ENCODE results near the gene FRMD4B.

The FRMD4B gene

DNA sequence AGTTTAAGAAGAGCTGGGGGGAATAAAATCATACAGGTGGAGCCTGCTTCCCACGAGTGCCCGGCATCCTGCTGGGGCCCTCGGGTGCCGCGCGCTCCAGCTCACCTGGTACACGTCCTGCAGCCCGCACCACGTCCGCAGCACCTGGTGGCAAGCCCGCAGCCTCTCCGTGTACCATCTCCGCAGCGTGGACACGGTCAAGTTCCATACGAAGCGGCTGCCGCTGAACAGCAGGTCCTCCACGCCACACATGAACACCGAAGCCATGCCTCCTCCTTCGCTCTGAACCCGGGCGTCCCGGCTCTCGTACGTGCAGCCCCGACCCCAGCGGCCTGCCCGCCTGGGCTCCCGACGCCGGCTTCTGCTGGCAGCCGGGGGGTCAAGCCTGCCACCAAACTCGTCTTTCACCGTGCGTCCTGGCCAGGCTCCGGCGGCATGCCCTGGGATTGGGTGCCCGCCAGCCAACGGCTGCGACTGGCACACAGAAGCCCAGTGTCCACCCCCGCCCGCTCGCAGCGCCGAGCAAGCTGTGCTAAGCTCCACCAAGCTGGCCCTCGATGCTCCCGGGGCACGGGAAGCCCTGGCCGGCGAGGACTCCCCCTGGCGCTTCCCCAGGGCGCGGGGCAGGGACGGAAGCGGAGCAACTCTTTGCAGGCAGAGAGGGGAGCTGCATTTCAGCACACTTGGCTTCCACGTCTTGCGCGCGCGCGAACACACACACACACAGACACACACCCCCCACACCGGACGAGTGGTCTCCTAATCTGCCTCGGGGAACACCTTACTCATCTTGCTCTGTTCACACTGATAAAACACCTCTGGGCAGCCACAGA, at the start of gene FRMD4B:
Gene FRMD4B, minus strand, starts transcription at position 366 of the 833 bp plus-strand sequence. Its CDS starts 99 bp downstream, at position 267.
- Histone ChIP-seq H3K9me3 (ENCODE audit: control insufficient read depth, low read depth, low read length) (no peaks in the 10 kb centered on the region), H3K4me3 (ENCODE audit: low read length) (peak within 1 kb of the TSS; percentile 59), H3K4me1 (ENCODE audit: control insufficient read depth, low read depth, low read length) (peaks cover 10% of the 10 kb centered on the region), H3K36me3 (ENCODE audit: control insufficient read depth, low read depth, low read length) (no peaks in the 10 kb centered on the region), H3K9ac (ENCODE audit: low read length) (no peak within 1 kb of the TSS), H3K27ac (ENCODE audit: low read length) (no peak within 1 kb of the TSS), H3K27me3 (ENCODE audit: control insufficient read depth, insufficient read depth, low read length) (peaks cover 41% of the 10 kb centered on the region)

DNA sequence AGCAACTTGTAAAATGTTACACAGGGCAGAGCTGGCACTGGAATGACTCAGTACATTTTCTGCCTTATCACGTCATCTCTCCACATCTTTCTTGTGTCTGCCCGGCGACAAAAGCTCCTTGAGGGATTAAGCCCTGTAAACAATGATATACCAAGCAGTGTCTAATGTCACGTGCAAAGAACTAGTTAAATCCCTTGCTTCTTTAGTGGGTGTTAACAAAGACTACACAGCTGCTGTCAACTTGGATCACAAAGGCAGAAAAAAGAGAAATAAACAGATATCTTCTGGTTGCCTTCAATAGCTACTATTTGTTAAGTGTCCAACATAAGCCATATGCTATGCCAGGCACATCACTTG, 48.1 kb upstream of the FRMD4B start:
- no peaks in the 10 kb centered on the region for H3K9me3 ChIP-seq (ENCODE audit: control insufficient read depth, low read depth, low read length)
- H3K4me1 ChIP-seq (ENCODE audit: control insufficient read depth, low read depth, low read length) = no peaks in the 10 kb centered on the region
- H3K27me3 ChIP-seq (ENCODE audit: control insufficient read depth, insufficient read depth, low read length) = no peaks in the 10 kb centered on the region
- no peak overlapping the region for H3K27ac ChIP-seq (ENCODE audit: low read length)
- no peak overlapping the region for H3K4me3 ChIP-seq (ENCODE audit: low read length)
- no peak overlapping the region for H3K9ac ChIP-seq (ENCODE audit: low read length)
- H3K36me3 ChIP-seq (ENCODE audit: control insufficient read depth, low read depth, low read length) = no peaks in the 10 kb centered on the region

DNA sequence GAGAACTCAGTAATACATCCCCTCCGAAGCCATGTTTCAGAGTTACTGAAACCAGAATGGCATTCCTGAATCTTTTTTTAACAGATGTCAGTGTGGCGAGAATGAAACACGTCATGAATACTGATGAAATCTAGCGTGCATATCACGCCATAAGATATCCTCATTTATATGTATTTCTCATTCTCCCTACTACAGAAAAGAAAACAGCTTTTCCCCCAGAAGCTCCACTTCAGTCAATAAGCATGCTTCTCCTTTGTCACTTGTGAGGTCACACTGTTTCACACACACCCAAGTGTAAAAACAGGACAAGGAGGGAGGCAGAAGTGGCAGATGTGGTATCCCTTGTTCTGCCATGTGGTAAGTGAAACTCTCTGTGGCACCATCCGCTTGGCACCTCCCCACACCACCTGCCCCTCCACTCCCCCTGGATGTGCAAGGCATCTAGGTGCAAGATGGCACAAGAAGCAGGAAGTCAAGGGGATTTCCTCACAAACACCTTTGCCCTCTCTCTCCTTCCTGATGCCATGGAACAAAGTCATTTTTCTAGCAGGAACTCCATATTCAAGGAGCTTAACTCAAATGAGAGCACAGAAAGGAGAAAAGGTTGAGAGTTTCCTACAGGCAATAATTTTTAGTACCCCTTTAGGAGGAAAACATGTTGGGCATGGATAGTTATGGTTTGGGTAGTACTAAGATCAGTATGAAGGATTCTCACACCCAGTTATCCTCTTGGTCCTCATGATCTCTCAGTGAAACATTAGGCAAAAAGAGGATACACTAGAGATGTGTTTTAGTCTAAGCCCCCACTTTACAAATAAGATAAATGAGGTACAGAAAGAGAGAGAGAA, 47.5 kb upstream of the FRMD4B start:
- no peak overlapping the region for H3K27ac ChIP-seq (ENCODE audit: low read length)
- no peaks in the 10 kb centered on the region for H3K4me1 ChIP-seq (ENCODE audit: control insufficient read depth, low read depth, low read length)
- H3K27me3 ChIP-seq (ENCODE audit: control insufficient read depth, insufficient read depth, low read length) = no peaks in the 10 kb centered on the region
- H3K4me3 ChIP-seq (ENCODE audit: low read length) = no peak overlapping the region
- no peaks in the 10 kb centered on the region for H3K36me3 ChIP-seq (ENCODE audit: control insufficient read depth, low read depth, low read length)
- no peaks in the 10 kb centered on the region for H3K9me3 ChIP-seq (ENCODE audit: control insufficient read depth, low read depth, low read length)
- H3K9ac ChIP-seq (ENCODE audit: low read length) = no peak overlapping the region

DNA sequence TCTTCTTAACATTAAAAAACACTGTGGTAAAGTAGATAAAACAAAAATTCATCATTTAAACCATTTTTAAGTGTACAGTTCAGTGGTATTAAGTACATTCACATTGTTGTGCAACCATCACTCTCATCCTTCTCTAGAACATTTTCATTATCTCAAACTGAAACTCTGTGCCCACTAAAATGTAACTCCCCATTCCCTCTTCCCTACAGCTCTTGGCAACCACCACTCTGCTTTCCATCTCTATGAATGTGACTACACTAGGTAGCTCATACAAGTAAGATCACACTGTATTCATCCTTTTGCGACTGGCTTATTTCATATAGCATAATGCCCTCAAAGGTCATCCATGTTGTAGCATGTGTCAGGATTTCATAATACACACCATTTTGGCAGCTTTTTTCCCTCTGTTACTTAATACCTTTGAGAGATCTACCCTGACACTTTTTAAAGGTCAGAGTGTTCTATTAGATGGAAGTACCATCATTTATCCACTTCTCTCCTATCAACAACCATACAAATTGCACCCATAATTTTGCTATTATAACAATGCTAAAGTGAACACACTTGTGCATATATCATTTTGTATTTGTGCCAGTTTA, 42.9 kb upstream of the FRMD4B start:
- Histone ChIP-seq H3K9me3 (ENCODE audit: control insufficient read depth, low read depth, low read length) (no peaks in the 10 kb centered on the region), H3K4me1 (ENCODE audit: control insufficient read depth, low read depth, low read length) (no peaks in the 10 kb centered on the region), H3K27ac (ENCODE audit: low read length) (no peak overlapping the region), H3K4me3 (ENCODE audit: low read length) (no peak overlapping the region), H3K27me3 (ENCODE audit: control insufficient read depth, insufficient read depth, low read length) (no peaks in the 10 kb centered on the region), H3K9ac (ENCODE audit: low read length) (no peak overlapping the region), H3K36me3 (ENCODE audit: control insufficient read depth, low read depth, low read length) (no peaks in the 10 kb centered on the region)

DNA sequence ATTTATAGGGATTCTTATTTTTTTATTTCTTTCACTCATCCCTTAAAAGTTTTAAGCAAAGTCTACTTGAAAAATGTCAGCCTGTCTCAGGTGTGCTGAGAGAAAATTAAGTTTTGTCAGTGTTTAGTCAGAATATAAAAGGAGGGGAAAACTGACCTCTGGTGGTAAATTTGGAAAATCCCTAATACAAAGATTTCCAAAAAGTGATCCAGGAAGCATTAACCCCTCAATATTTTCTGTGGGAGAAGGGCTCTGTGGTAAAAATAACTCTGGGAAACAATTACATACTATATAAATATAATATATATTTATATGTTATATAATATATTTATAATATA, 41.0 kb upstream of the FRMD4B start:
- Histone ChIP-seq H3K4me1 (ENCODE audit: control insufficient read depth, low read depth, low read length) (no peaks in the 10 kb centered on the region), H3K4me3 (ENCODE audit: low read length) (no peak overlapping the region), H3K9me3 (ENCODE audit: control insufficient read depth, low read depth, low read length) (no peaks in the 10 kb centered on the region), H3K9ac (ENCODE audit: low read length) (no peak overlapping the region), H3K27ac (ENCODE audit: low read length) (no peak overlapping the region), H3K27me3 (ENCODE audit: control insufficient read depth, insufficient read depth, low read length) (no peaks in the 10 kb centered on the region), H3K36me3 (ENCODE audit: control insufficient read depth, low read depth, low read length) (no peaks in the 10 kb centered on the region)

- H3K27me3 ChIP-seq (ENCODE audit: control insufficient read depth, insufficient read depth, low read length) = no peaks in the 10 kb centered on the region
- no peaks in the 10 kb centered on the region for H3K9me3 ChIP-seq (ENCODE audit: control insufficient read depth, low read depth, low read length)
- no peak overlapping the region for H3K4me3 ChIP-seq (ENCODE audit: low read length)
- no peak overlapping the region for H3K9ac ChIP-seq (ENCODE audit: low read length)
- H3K27ac ChIP-seq (ENCODE audit: low read length) = no peak overlapping the region
- H3K4me1 ChIP-seq (ENCODE audit: control insufficient read depth, low read depth, low read length) = no peaks in the 10 kb centered on the region
- no peaks in the 10 kb centered on the region for H3K36me3 ChIP-seq (ENCODE audit: control insufficient read depth, low read depth, low read length)
Measured at GRCh38 chr3:69426291-69426966, 40.5 kb upstream of the FRMD4B start.

DNA sequence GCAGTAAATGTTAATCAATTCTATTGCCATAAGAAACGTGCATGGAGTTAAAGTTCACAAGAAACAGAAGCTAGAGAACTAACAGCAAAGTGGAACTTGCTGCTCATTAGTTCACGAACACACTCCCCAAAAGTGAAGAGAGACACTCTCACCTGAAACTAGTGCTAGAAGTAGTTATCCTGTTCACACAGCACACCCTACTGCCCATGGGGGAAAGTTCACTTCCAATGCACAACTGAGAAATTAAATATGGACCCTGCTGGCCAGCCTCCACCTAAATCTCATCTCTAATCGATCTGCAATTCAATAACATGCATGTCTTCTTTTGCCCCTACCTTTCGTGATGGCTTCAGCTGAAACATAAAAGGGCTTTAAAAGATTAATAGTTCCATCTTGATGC, 39.4 kb upstream of the FRMD4B start:
- H3K36me3 ChIP-seq (ENCODE audit: control insufficient read depth, low read depth, low read length) = no peaks in the 10 kb centered on the region
- H3K9me3 ChIP-seq (ENCODE audit: control insufficient read depth, low read depth, low read length) = no peaks in the 10 kb centered on the region
- no peaks in the 10 kb centered on the region for H3K4me1 ChIP-seq (ENCODE audit: control insufficient read depth, low read depth, low read length)
- H3K27ac ChIP-seq (ENCODE audit: low read length) = no peak overlapping the region
- no peak overlapping the region for H3K9ac ChIP-seq (ENCODE audit: low read length)
- no peaks in the 10 kb centered on the region for H3K27me3 ChIP-seq (ENCODE audit: control insufficient read depth, insufficient read depth, low read length)
- H3K4me3 ChIP-seq (ENCODE audit: low read length) = no peak overlapping the region

DNA sequence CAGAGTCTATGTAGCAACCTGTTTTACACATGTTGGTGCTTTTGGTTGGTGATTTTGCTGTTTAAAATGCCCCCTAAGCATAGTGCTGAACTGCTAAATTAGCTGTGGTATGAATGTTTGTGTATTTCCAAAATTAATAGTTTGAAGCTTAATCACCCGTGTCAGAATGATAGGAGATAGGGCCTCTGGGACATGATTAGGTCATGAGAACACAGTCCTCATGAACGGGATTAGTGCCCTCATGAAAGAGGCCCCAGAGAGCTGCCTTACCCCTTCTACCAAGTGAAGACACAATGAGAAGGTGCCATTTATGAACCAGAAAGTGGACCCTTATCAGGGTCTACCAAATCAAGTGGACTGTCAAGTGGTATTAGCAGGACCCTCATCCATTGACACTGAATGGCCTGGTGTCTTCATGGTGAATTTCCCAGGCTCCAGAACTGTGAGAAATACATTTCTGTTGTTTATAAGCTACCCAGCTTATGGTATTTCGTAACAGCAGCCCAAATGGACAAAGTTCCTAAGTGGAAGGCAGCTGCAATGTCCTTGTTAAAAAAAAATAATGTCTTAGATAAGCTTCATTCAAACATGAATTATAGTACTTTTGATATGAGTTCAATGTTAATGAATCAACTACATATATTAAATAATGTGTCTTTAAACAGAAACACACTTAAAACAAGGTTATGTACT, 37.7 kb upstream of the FRMD4B start:
- H3K4me1 ChIP-seq (ENCODE audit: control insufficient read depth, low read depth, low read length) = no peaks in the 10 kb centered on the region
- H3K36me3 ChIP-seq (ENCODE audit: control insufficient read depth, low read depth, low read length) = no peaks in the 10 kb centered on the region
- H3K27ac ChIP-seq (ENCODE audit: low read length) = no peak overlapping the region
- H3K9ac ChIP-seq (ENCODE audit: low read length) = no peak overlapping the region
- H3K4me3 ChIP-seq (ENCODE audit: low read length) = no peak overlapping the region
- no peaks in the 10 kb centered on the region for H3K9me3 ChIP-seq (ENCODE audit: control insufficient read depth, low read depth, low read length)
- no peaks in the 10 kb centered on the region for H3K27me3 ChIP-seq (ENCODE audit: control insufficient read depth, insufficient read depth, low read length)

GRCh38 chr3:69422751-69423150, 36.9 kb upstream of the FRMD4B start:
- H3K36me3 ChIP-seq (ENCODE audit: control insufficient read depth, low read depth, low read length) = no peaks in the 10 kb centered on the region
- H3K27me3 ChIP-seq (ENCODE audit: control insufficient read depth, insufficient read depth, low read length) = no peaks in the 10 kb centered on the region
- no peaks in the 10 kb centered on the region for H3K9me3 ChIP-seq (ENCODE audit: control insufficient read depth, low read depth, low read length)
- no peak overlapping the region for H3K4me3 ChIP-seq (ENCODE audit: low read length)
- H3K27ac ChIP-seq (ENCODE audit: low read length) = no peak overlapping the region
- no peaks in the 10 kb centered on the region for H3K4me1 ChIP-seq (ENCODE audit: control insufficient read depth, low read depth, low read length)
- H3K9ac ChIP-seq (ENCODE audit: low read length) = no peak overlapping the region

DNA sequence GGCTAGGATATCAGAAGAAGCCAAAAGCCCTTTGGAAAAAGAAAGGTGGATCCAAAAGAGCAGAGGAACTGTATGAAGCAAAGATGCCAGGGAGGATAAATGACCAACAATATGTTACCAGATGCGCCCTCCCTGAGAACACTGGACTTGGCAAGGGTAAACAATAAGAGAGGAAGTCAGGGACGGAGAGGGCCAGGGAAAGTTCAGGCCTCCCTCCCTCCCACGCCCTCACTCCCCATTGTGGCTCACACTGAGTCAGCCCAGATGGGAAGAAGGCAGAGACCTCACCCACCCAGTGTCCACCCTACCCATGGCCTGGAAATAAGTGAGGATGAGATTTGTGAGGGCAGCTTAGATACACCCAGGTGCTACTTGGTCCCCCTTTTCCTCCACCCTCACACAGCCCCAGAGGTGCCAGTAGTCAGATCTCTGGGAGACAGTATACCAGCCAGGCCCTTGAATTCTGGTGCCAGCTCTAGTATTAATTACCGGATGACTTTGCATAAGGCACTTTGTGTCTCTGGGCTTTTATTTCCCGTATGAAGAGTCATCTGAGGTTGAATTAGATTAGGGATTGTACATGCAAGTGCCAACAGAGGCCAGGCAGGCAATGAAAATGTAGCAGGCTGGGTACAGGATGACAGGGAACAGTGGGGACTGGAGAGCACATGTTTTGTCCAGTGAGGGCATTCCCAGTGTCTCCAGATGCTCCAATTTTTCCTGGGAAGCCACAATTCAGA, 35.1 kb upstream of the FRMD4B start:
- no peaks in the 10 kb centered on the region for H3K4me1 ChIP-seq (ENCODE audit: control insufficient read depth, low read depth, low read length)
- H3K27me3 ChIP-seq (ENCODE audit: control insufficient read depth, insufficient read depth, low read length) = no peaks in the 10 kb centered on the region
- H3K4me3 ChIP-seq (ENCODE audit: low read length) = no peak overlapping the region
- no peaks in the 10 kb centered on the region for H3K36me3 ChIP-seq (ENCODE audit: control insufficient read depth, low read depth, low read length)
- no peaks in the 10 kb centered on the region for H3K9me3 ChIP-seq (ENCODE audit: control insufficient read depth, low read depth, low read length)
- H3K27ac ChIP-seq (ENCODE audit: low read length) = no peak overlapping the region
- no peak overlapping the region for H3K9ac ChIP-seq (ENCODE audit: low read length)

Data from iPS-18a (cell line).